HG03066 (cell line): ENCODE results near the gene SPHK1.
"Not testable (repeated sequence)": the region's sequence is repeated elsewhere in the genome, so short reads cannot be mapped to it uniquely, and the experiment has no call there.

Experiments
- ATAC-seq: cut with Tn5 transposase; IDR thresholded peaks from one replicate; pipeline ENCODE4 v1.9.1; 2021; ENCODE audit warnings: low read depth; ENCODE audit not compliant: unreplicated experiment

Gene SPHK1, protein sequence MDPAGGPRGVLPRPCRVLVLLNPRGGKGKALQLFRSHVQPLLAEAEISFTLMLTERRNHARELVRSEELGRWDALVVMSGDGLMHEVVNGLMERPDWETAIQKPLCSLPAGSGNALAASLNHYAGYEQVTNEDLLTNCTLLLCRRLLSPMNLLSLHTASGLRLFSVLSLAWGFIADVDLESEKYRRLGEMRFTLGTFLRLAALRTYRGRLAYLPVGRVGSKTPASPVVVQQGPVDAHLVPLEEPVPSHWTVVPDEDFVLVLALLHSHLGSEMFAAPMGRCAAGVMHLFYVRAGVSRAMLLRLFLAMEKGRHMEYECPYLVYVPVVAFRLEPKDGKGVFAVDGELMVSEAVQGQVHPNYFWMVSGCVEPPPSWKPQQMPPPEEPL

DNA sequence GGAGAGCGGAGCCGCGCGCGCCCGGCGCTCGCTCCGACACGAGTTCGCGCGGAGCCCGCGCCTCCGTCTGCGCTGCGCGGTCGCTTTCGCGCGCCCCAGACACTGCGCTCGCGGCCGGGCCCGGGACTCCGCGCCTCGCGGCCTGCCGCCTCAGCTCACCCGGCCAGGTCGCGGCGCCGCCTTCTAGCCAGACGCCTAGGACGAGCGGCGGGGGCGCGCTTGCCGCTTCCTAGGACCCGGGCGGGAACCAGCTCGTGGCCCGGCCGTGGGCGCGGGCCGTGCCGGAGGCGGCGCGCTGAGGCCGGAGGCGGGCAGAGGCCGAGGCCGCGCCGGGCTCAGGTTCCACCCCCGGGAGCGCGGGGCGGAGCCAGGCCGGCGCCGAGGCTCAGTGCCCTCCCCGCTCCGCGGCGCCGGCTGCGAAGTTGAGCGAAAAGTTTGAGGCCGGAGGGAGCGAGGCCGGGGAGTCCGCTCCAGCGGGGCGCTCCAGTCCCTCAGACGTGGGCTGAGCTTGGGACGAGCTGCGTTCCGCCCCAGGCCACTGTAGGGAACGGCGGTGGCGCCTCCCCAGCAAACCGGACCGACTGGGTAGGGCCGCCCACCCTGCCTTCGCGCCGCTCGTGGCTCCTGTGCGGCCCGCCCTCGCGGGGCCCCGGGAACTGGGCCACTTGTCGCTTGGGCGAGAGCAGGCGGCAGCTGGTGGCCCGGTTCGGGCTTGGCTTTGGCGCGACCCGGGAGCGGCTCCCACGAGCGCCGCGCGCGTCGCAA, at the start of gene SPHK1:
Gene SPHK1 (plus strand): TSS at position 388 of the 765 bp plus-strand sequence. CDS start 1,036 bp downstream, outside the sequence.
- ATAC-seq = peak; percentile 69

DNA sequence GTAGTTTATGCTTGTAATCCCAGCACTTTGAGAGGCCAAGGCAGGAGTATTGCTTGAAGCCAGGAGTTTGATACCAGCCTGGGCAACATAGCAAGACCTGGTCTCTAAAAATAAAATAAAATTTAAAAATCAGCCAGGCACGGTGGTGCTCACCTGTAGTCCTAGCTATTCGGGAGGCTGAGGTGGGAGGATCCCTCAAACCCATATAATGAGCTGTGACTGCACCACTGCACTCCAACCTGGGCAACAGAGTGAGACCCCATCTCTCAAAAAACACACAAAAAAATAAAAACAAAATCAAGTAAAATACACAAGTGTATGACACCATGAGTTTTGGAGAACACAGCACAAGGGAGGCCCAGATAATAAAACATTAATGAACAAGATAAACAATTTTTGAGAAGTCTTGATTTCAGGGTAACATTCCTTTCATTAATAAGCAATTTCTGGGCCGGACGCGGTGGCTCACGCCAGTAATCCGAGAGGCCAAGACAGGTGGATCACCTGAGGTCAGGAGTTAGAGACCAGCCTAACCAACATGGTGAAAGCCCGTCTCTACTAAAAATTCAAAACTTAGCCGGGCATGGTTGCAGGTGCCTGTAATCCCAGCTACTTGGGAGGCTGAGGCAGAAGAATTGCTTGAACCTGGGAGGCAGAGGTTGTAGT, 48.6 kb upstream of the SPHK1 start:
- ATAC-seq = no peak

DNA sequence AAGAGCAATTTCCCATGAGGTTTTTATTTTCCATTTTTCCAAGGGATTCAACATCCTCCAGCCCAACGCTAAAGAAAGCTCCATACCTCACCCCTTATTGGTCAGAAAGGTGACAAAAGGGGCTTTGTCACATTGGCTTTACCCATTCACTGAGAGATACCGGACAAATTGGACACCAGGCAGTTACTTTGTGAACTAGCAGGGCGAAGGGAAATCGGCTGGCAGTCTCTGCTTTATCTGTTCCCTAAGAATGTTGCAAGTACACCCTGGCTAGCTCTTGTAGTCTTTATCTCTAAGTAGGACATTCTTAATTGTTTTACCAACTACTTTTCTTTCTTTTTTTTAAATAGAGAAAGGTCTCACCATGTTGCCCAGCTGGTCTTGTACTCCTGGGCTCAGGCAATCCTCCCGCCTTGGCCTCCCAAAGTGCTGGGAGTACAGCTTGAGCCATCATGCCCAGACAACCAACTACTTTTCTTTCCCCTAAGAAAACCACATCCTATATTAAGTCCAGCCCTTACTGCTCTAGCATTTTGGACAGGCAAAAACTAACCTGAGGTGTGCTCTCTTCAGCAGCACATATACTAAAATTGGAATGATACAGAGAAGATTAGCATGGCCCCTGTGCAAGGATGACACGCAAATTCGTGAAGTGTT, 47.5 kb upstream of the SPHK1 start:
- no peak for ATAC-seq

DNA sequence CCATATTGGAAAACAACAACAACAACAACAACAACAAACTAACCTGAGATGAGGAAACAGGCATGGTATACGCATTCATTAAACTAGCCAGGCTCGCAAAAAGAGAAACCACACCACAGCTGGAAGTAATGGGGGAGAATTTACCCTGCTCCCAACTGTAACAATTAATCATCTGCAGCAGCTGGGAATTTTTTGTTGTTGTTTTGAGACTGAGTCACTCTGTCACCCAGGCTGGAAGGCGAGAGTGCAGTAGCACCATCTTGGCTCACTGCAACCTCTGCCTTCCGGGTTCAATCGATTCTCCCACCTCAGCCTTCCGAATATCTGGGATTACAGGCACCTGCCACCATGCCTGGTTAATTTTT, 47.0 kb upstream of the SPHK1 start:
- ATAC-seq = no peak

DNA sequence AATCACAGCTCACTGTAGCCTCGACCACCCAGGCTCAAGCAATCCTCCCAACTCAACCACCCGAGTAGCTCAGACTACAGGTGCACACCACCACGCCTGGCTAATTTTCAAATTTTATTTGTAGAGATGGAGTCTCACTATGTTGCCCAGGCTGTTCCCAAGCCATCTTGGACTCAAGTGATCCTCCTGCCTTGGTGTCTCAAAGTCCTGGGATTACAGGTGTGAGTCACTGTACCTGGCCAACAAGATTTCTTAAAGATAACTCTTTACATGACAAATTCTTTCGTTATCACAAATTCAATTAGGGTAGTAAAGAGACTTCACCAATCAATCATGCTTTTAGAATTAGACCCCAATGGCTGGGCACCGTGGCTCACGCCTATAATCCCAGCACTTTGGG, 43.1 kb upstream of the SPHK1 start:
- no peak for ATAC-seq

DNA sequence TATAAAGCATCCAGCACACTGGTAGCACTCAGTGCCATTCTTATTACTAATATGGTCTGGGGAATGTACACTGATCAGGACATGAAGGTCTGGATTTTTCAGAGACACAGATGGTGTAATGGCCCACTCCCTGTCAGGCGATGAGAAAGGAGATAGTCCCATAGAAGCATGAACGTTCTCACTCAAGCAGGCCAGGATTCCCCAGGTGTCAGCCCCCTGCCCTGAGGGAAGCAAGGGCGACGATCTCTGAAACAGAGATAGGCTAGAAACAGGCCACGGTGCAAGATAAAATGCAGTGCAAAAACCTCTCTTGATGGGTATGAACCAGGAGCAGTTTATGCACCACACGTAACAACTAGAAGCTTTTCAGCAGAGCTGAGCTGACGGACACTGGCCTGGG, 41.3 kb upstream of the SPHK1 start:
- ATAC-seq = no peak

DNA sequence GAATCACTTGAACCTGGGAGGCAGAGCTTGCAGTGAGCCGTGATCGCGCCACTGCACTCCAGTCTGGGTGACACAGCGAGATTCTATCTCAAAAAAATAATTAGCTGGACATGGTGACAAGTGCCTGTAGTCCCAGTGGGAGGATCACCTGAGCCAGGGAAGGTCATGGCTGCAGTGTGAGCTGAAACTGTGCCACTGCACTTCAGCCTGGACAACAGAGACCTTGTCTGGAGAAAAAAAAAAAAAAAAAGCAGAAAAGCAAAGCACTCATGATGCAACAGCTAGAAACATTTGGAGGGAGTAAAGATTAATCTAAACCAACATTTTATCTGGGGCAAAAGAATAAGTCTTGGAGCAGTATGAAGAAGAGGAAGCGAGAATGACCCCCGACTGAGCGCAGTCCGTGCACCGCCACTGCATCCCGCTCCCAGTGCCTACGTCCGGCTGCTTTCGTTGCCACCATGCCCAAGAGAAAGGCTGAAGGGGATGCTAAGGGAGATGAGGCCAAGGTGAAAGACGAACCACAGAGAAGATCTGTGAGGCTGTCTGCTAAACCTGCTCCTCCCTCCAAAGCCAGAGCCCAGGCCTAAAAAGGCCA, 38.9 kb upstream of the SPHK1 start:
- ATAC-seq = no peak

DNA sequence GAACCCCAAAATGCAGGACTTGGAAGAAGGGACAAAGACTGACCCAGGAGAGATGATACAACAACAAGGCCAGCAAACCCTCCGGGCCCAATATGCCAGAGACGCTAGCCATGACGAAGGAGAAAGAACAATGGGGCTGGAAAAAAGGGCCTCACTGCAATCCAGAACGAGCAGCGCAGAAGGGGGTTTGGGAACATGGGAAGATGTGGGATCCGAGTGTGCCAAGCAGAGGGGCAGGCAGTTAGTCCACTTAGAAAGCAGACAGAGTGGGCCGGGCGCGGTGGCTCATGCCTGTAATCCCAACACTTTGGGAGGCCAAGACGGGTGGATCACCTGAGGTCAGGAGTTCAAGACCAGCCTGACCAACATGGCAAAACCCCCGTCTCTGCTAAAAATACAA, 37.5 kb upstream of the SPHK1 start:
- not testable (repeated sequence) for ATAC-seq

DNA sequence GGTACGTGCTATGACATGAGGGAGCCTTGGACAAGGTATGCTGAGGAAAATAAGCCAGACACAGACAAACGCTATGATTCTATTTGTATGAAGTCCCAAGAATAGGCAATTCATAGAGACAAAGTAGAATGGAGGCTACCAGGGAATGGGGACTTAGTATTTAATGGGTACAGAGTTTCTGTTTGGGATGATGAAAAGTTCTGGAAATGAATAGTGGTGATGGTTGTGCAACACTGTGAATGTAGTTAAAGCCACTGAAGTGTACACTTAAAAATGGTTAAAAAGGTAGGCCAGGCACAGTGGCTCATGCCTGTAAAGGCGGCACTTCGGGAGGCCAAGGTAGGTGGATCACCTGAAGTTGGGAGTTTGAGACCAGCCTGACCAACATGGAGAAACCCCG, 33.9 kb upstream of the SPHK1 start:
- ATAC-seq = no peak

DNA sequence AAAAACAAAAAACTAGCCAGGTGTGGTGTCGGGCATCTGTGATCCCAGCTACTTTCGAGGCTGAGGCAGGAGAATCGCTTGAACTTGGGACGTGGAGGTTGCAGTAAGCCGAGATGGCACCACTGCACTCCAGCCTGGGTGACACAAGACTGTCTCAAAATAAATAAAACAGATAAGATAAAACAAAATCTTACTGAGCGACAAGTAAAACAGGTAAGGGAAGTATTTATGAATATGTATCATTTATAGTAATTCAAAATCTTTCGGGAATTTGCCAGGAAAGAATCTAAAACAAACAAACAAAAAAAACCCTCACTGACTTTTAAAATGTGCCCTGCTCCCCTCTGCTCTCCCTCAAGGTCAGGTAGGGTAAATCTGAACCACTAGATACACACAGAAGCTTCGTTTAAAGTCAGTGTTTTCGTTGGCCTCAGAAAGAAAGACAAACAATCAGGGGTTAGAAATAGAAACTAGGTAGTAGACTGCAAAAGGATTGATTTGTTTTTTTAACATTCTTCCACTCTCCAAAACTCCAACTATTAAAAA, 32.8 kb upstream of the SPHK1 start:
- ATAC-seq = no peak

DNA sequence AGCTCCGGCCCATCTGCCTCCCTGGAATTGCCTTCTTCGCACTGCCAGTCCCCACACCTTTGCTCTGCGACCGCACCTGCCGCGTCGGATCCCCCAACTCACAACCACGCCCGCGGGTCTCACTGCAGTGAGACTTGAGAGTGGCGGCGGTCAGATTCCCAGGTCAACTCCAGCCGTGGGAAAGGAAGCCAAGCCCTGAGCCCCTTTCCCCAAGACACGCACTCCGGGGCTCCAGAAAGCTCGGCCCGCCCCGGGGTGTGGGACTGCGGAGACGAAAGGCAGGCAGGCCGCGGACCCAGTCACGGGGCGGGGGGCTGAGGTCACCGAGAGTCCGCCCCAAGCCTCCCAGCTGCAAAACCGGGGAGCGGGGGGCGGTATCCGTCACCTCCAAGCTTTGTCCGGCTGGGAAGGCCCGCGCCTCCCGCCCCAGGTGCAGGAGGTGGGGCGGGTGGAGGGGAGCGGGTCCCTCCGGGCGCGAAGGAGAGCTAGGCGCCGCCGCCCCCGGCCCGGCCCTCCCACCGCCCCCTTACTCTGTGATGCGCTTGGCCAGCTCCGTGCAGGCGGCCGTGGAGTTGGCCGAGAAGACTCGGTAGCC, 31.3 kb upstream of the SPHK1 start:
- peak; percentile 11 for ATAC-seq

DNA sequence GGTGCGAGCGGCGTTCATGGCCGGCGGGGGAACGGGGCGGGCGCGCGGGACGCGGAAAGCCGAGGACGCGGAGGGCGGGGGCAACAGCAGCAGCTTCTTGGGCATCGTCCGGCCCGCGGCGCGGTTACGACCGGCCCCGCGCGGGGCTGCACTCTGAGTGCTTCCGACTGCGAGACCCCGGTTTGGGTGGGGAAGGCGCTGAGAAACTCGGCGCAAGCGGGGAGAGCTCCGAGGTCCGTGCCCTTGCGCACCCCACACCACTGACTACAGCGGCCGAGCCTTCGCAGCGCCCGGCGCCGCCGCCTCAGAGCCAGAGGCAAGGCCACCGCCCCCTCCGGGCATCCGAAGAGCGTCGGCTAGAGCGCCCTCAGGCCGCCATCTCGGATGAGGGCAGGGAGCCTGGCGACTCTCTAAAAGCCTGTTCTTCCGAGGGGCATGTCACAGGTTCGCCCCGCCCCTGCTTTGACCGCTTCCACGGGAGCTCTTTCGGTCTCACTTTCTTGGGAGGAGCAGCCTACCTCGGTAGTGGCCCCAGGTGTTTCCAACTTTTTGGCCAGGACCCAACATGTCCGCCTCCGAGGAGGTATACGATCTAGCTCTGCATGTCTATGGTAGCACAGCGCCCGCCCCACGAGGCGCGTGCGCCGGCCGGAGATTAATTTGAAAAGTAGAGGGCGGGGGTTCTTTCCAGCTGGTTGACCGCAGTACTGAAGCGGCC, 30.7 kb upstream of the SPHK1 start, which contains the start of gene PRPSAP1:
Gene PRPSAP1 (minus strand): TSS at position 318 of the 718 bp plus-strand sequence. CDS start 213 bp downstream, at position 105.
- ATAC-seq = peak; percentile 84

DNA sequence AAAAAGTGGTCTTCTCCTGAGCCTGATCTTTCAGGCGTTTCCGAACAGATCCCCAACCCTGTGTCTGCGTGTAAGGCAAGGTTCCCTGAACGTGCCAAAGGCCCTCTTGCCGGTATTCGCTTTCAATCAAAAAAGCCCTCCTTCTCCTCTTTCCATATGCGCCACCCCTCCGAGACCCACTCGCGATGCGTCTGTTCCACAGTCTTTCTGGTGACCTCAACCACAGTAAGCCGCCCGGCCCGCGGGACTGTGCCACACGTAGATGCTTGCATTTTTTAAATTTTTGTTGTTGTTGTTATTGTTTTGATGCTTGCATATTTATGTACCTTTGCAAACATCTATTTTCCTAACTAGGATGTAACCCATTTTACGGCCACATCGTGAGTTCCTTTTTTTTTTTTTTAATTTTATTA, 30.1 kb upstream of the SPHK1 start:
- no peak for ATAC-seq

DNA sequence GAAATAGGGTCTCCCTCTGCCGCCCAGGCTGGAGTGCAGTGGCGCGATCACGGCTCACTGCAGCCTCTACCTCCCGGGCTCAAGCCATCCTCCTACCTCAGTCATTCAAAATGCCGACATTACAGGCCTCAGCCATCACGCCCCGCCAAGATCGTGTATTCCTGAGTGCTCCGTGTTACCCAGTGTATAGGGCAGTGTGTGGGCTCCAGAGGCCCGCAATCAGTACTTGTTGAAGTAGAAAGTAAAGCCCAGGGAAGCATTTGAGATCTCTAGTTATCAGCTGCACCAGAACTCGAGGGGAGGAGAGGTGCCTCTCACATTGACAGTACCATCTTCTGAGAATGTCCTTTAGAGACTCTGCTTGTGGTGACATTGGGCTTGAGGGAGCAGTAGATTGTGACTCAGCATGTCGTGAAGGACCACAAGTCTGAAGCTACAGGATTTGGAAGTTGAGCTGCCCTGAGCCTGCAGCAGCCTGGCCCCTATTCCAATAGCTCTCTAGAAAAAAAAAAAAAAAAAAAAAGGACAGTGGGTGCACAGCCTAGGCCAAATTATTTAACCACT, 29.6 kb upstream of the SPHK1 start:
- no peak for ATAC-seq

DNA sequence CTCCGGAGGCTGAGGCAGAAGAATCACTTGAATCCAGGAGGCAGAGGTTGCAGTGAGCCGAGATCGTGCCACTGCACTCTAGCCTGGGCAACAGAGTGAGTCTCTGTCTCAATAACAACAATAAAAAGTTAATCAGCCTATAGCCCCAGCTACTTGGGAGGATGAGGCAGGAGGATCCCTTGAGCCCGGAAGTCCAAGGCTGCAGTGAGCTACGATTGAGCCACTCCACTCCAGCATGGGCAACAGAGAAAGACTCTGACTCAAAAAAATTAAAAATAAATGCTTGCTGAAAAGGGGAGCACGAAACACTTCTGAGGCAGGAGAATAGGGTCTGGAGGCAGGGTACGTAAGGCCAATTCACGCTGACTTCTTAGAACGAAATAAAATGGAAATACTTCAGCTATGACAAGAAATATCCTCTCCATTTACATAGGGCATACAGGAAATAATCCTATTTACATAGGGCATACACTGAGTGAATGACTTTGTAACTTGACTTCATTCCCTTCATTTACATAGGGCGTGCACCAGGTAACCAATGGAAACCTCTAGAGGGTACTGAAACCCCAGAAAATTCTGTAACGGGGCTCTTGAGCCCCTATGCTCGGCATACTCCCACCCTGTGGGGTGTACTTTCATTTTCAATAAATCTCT, 27.5 kb upstream of the SPHK1 start:
- ATAC-seq = no peak

DNA sequence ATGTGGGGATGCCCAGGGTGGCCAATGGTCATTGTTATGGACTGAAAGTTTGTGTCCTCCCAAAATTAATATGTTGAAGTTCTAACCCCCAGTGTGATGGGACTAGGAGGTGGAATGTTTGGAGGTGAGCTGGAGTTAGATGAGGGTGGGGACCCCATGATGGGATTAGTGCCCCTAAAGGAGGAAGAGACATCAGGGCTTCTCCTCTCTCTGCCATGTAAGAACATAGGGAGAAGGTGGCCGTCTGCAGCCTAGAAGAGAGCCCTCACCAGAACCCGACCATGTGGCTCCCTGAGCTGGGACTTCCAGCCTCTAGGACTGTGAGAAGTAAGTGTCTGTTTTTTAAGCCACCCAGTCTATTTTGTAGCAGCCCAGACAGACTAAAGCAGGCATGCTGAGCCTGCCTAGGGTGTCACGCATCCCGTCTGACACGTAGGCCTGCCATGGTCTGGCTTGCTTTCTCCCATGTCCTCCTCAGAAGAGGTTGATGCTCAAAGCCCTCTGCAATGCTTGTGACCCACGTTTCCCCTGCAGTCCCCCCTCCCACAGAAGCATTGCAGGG, 26.7 kb upstream of the SPHK1 start:
- no peak for ATAC-seq

DNA sequence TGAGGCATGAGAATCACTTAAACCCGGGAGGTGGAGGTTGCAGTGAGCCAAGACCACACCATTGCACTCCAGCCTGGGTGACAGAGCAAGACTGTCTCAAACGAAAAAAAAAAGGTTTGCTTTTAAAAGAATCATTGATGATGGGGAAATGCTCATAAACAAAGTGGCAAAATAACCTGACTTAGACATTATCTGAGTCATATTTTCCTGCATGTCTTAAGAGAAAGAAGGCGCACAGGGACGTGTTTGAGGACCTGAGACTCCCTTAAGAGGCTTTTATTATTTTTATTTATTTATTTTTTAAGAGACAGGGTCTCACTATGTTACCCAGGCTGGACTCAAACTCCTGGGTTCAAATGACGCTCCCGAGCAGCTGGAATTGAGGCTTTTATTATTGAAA, 25.0 kb upstream of the SPHK1 start:
- no peak for ATAC-seq

DNA sequence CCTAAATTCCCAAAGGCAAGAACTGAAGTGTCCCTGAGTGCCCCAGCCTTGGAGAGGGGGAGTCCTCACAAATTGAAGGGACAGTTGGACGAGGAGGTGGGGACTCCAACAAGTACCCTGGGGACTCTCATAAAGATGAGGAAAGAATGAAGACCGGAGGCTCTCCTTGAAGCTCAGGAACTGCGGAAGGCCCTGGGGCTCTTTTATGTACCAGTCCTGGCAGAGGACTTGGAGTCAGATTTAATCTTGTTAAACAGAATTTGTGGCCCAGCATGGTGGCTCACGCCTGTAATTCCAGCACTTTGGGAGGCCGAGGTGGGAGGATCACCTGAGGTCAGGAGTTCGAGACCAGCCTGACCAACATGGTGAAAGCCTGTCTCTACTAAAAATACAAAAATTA, 24.6 kb upstream of the SPHK1 start:
- ATAC-seq = not testable (repeated sequence)
